GM20431 (cell line): Measurements from ENCODE around the gene RGPD5.
"Not testable (repeated sequence)": the region's sequence is repeated elsewhere in the genome, so short reads cannot be mapped to it uniquely, and the experiment has no call there.

Source experiments
- in situ Hi-C: fragments of 300-500 bp; cut with MseI, MboI; formaldehyde crosslinking; loops from one replicate; pipeline ENCODE4 v1.15.0; 2020; ENCODE audit warnings: low sequenced_read_pairs; ENCODE audit not compliant: unreplicated experiment

RGPD5 gene

GRCh38 chr2:109889909-109890308 is 95.8 kb downstream of the RGPD5 start:
- in situ Hi-C loops: not testable (repeated sequence)

GRCh38 chr2:109891024-109891423 is 96.9 kb downstream of the RGPD5 start:
- in situ Hi-C loops: not testable (repeated sequence)

- in situ Hi-C loops: not testable (repeated sequence)
Observed at GRCh38 chr2:109893736-109894135, 99.6 kb downstream of the RGPD5 start.

- in situ Hi-C loops: not testable (repeated sequence)
Observed at GRCh38 chr2:109894141-109894540, 100.0 kb downstream of the RGPD5 start.

- in situ Hi-C loops: not testable (repeated sequence)
Observed at GRCh38 chr2:109895090-109895869, 101.2 kb downstream of the RGPD5 start.

GRCh38 chr2:109896212-109896611 is 102.1 kb downstream of the RGPD5 start:
- in situ Hi-C loops: not testable (repeated sequence)

- in situ Hi-C loops: not testable (repeated sequence)
Observed at GRCh38 chr2:109897769-109898461, 103.8 kb downstream of the RGPD5 start.

- in situ Hi-C loops: not testable (repeated sequence)
Observed at GRCh38 chr2:109898462-109899336, 104.6 kb downstream of the RGPD5 start, which contains the start of gene LIMS3. LIMS3 (plus strand) TSS chr2:109898688; CDS start chr2:109898729, 41 bp downstream.

GRCh38 chr2:109905796-109906195 is 111.7 kb downstream of the RGPD5 start:
- in situ Hi-C loops: not testable (repeated sequence)
